Activated T-cell treated with anti-CD3 and anti-CD28 coated beads, Interleukin-2, amount 50 U/mL, for 4 hours (primary cell): ENCODE data around the gene TPD52L2. TPM values are rescaled to one million over a fixed set of nuclear protein-coding genes. Genes with fewer than 3 reads are reported as not detected.
"Not testable (repeated sequence)": the region's sequence is repeated elsewhere in the genome, so short reads cannot be mapped to it uniquely, and the experiment has no call there.

ENCODE experiments used
- ATAC-seq, 2 donors: fragments of 200-7000 bp; cut with Tn5 transposase; one replicate each; pipeline ENCODE4 v1.10.0; 2021
- DNase-seq: peaks from one replicate; pipeline ENCODE4 v3.0.0-alpha.2; 2020
- H3K27me3 Mint-ChIP-seq: one replicate; pipeline ENCODE4 v1.8.0; 2021; ENCODE audit warnings: low read depth, mixed read lengths
- H3K36me3 Mint-ChIP-seq: one replicate; pipeline ENCODE4 v1.8.0; 2022; ENCODE audit warnings: mixed read lengths; ENCODE audit not compliant: insufficient read depth
- H3K4me1 Mint-ChIP-seq: one replicate; pipeline ENCODE4 v1.8.0; 2021; ENCODE audit warnings: low read depth, mixed read lengths
- H3K4me3 Mint-ChIP-seq: one replicate; pipeline ENCODE4 v1.8.0; 2021; ENCODE audit warnings: mild to moderate bottlenecking, moderate library complexity, mixed read lengths
- H3K9me3 Mint-ChIP-seq: one replicate; pipeline ENCODE4 v1.8.0; 2021; ENCODE audit warnings: mixed read lengths
- total RNA-seq, 3 donors: library from RNA; stranded (reverse); gene quantifications; one replicate each; pipeline ENCODE4 v1.2.1, GENCODE V29; 2021

TPD52L2 gene
- total RNA-seq, 3 donors from 2014 or later: 87.4 to 95.0 (median 89.3) TPM

DNA sequence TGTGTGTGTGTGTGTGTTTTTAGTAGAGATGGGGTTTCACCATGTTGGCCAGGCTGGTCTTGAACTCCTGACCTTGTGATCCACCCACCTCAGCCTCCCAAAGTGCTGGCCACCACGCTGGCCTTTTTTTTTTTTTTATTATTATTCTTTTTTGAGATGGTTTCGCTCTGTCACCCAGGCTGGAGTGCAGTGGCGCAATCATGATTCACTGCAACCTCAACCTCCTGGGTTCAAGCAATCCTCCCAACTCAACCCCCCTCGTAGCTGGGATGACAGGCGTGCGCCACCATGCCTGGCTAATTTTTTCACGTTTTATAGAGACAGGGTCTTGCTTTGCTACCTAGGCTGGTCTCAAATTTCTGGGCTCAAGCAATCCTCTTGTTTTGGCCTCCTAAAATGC, 9.2 kb downstream of the TPD52L2 start:
- not testable (repeated sequence) for H3K4me3 Mint-ChIP-seq, DNase-seq, ATAC-seq, H3K9me3 Mint-ChIP-seq, H3K27me3 Mint-ChIP-seq
- peaks cover 28% of the 10 kb centered on the region for H3K36me3 Mint-ChIP-seq
- peaks cover 11% of the 10 kb centered on the region for H3K4me1 Mint-ChIP-seq

DNA sequence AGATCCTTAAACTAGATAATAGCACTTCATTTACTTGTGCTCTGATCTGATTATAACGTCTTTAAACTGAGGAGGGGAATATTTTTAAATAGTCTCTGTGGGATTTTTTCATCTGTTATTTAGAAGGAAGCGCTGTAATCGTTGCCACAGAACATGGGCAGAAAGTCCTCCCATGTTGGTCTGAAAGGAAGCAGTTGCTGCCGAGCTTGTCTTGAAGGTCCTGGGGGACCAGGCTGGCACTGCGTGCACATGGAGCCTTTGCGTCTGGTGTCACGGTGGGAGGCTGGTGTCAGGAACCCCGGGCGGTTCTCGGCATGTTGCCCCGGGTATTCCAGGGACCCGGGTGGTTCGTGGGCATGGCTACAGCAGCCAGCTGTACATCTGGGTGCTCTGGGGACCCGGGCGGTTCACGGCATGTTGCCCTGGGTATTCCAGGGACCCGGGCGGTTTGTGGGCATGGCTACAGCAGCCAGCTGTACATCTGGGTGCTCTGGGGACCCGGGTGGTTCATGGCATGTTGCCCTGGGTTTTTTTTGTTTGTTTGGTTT, 11.5 kb downstream of the TPD52L2 start:
- ATAC-seq (no peak), DNase-seq (no peak)
- Mint-ChIP-seq H3K36me3 (peaks cover 25% of the 10 kb centered on the region), H3K9me3 (no peaks in the 10 kb centered on the region), H3K4me1 (peaks cover 11% of the 10 kb centered on the region), H3K27me3 (no peaks in the 10 kb centered on the region), H3K4me3 (no peak overlapping the region)

DNA sequence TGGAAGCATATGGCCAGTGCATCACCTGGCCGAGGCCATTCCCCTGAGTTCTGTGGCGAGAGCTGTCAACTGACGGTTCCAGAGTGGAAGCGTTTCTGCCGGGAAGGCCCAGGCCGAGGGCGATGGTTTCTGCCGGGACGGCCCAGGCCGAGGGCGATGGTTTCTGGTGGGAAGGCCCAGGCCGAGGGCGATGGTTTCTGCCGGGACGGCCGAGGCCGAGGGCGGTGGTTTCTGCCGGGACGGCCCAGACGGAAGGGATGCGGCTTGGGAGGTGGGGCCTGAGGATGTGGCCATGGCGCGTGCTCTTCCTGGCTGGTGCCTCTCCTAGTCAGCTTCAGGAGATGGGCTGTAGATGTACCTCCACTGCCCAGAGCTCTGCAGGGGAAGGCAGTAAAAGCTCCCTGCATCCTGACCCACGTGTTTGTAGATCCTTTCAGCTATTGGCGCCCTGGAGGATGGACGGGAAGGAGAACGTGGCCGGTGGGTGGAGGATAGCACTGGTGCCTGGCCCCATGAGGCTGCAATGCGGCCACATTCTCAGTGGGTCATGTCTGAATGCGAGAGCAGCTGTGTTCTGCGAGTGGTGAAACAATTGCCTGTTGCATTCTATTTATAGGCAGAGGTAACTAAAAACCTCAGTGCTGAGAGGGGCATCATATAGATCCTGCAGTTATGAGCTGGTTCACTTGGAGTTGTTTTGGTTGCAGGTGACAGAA, 12.8 kb downstream of the TPD52L2 start:
- DNase-seq (no peak), ATAC-seq (no peak)
- Mint-ChIP-seq H3K36me3 (peaks cover 23% of the 10 kb centered on the region), H3K27me3 (no peaks in the 10 kb centered on the region), H3K4me1 (peaks cover 8% of the 10 kb centered on the region), H3K9me3 (no peaks in the 10 kb centered on the region), H3K4me3 (no peak overlapping the region)

DNA sequence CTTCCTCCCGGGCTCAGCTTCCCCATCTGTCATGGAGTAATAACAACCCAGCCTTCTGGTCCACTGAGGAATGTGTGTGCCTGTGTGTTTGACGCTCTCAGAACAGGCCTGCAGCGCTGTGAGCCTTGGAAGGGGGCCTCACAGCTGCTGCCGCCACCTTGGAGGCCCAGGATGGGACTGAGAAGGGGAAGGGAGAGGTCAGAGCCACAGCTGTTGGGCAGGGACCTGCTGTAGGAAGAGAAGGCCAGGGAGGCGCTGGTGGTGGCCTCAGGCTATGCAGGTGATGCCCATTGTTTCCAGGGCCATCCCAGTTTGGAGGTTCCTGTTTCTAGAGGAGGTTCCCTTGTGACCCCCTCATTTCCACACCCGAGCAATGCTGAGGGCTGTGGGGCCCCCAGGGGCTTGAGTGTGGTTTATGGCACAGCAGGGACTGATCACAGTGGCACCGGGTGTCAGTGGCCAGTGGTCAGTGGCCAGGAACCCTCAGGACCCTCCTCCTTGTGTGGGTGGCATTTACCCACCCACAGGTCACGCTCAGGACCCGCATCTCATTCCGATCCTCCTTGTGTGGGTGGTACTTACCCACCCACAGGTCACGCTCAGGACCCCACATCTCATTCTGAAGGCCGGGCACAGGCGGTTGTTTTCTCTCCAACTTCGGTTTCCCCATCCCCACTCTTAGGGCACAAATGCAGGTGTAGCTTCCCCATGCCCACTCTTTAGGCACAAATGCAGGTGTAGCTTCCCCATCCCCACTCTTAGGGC, 14.0 kb downstream of the TPD52L2 start:
- H3K4me1 Mint-ChIP-seq: no peaks in the 10 kb centered on the region
- H3K4me3 Mint-ChIP-seq: no peak overlapping the region
- DNase-seq: no peak
- no peaks in the 10 kb centered on the region for H3K9me3 Mint-ChIP-seq
- H3K36me3 Mint-ChIP-seq: peaks cover 21% of the 10 kb centered on the region
- no peak for ATAC-seq
- no peaks in the 10 kb centered on the region for H3K27me3 Mint-ChIP-seq

DNA sequence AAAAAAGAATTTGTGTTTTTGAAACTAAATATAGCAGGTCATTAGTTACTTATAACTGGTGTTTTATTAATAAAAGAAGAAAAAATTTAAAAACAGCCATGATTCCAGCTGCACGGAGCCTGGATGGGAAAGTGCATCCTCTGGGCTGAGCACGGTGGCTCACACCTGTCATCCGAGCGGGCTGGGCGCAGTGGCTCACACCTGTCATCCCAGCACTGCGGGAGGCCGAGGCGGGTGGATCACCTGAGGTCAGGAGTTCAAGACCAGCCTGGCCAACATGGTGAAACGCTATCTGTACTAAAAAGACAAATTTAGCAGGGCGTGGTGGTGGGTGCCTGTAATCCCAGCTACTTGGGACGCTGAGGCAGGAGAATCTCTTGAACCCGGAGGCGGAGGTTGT, 15.8 kb downstream of the TPD52L2 start:
- H3K36me3 Mint-ChIP-seq: peaks cover 20% of the 10 kb centered on the region
- H3K4me1 Mint-ChIP-seq, H3K4me3 Mint-ChIP-seq, H3K27me3 Mint-ChIP-seq, DNase-seq, H3K9me3 Mint-ChIP-seq, ATAC-seq: not testable (repeated sequence)

DNA sequence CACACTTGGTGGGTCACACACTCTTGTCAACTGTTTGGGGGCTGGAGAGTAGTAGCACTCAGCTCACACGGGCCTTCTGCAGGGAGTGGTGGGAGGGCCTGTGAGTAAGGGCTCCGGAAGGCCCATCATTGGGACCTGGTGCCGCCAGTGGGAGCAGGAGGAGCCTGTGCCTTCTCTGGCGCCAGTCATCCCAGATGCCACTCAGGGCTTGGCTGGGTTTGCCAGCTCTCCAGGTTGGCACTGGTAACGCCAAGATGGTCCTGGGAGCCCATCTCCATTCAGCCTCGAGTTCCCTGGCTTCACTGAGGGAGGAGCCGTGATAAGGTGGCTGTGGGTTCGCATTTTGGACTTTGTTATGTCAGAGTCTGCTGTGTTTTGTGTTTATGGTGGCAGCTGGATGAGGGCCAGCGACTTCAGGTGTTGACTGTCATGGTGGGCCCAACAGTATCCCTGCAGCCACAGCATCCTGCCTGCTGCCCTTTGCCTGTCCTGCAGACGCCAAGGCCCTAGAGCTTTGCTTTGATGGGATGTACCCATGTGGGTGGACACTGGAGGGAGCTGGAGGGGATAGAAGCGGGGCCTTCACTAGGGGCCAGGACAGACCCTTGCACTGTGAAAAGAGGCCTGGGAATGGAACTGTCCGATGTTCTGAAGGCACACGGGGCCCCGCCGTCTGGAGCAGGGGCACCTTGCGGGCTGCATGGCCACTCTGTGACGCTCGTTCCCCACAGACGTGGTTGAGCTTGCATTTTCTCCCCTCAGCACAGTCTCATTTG, 16.6 kb downstream of the TPD52L2 start:
- Mint-ChIP-seq H3K27me3 (no peaks in the 10 kb centered on the region), H3K36me3 (peaks cover 16% of the 10 kb centered on the region), H3K4me1 (no peaks in the 10 kb centered on the region), H3K9me3 (no peaks in the 10 kb centered on the region), H3K4me3 (no peak overlapping the region)
- DNase-seq (no peak), ATAC-seq (no peak)

DNA sequence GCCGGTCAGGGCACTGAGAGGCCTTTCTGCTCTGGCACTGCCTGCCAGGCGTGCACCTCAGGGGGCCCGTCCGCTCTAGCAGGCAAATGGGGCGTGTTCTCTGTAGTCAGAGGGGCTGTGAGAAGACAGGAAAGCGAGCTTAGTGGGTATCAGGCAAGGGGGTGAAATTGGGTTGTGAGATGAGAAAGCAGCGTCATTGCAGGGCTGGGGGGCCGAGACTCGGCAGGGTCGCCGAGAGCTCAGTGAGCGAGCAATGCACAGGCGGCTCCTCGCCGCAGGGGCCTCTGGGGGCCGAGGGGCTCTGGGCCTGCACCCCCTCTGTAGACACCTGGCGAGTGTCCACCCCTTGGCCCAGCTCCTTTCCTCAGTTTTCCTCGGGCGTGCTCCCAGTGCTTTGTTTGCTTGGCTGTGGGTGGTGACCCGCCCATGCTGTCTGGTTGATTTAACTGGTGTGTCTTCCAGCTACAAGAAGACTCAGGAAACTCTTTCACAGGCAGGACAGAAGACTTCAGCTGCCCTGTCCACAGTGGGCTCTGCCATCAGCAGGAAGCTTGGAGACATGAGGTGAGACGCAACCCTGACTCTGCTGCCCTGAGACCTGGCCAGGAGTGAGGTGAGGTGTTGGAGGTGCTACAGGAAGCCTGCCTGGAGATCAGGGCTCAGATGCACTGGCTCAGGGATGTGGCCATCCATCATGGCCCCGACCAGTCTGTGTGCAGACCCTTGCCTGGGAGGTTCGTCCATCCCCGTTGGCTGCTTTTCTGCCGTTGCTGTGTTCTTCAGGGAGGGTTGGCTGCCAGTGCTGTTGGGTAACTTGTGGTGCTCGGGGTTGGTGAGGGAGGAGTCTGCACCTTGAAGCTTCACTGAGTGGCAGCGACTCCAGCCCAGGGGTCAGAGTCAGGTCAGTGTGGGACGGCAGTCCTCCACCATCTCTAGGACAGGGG, 17.5 kb downstream of the TPD52L2 start:
- Mint-ChIP-seq H3K4me1 (no peaks in the 10 kb centered on the region), H3K9me3 (no peaks in the 10 kb centered on the region)

DNA sequence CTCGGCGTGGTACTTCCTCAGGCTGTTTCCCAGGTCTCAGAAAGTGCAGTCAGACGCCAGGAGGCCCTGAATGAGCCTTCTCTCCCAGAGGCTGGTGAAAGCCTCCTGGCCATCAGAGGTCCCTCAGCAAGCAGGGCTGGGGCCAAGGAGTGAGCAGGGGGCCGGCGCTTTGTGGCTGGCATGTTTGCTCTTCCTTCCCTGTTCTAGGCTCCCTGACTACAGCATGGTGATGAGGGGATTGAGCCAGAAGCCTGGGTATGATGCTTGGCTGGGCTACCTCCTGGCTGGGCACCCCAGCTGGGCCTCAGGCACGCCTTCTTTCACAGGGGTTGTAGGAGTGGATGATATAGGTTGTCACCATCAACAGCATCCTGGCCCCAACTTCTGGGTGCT, 18.1 kb downstream of the TPD52L2 start:
- Mint-ChIP-seq H3K36me3 (peaks cover 15% of the 10 kb centered on the region), H3K4me3 (no peak overlapping the region)
- no peak for DNase-seq

More for the DNA sequence above, 17.5 kb downstream of the TPD52L2 start:
- Mint-ChIP-seq H3K4me3 (no peak overlapping the region), H3K27me3 (no peaks in the 10 kb centered on the region), H3K36me3 (peaks cover 15% of the 10 kb centered on the region)
- ATAC-seq (no peak), DNase-seq (no peak)

GRCh38 chr20:63884506-63885263, 19.6 kb downstream of the TPD52L2 start:
- H3K9me3 Mint-ChIP-seq: no peaks in the 10 kb centered on the region
- no peak for ATAC-seq
- no peaks in the 10 kb centered on the region for H3K27me3 Mint-ChIP-seq
- H3K4me1 Mint-ChIP-seq: no peaks in the 10 kb centered on the region
- no peak for DNase-seq
- no peak overlapping the region for H3K4me3 Mint-ChIP-seq
- H3K36me3 Mint-ChIP-seq: peaks cover 18% of the 10 kb centered on the region

More for the DNA sequence above, 18.1 kb downstream of the TPD52L2 start:
- no peak for ATAC-seq
- no peaks in the 10 kb centered on the region for H3K9me3 Mint-ChIP-seq
- H3K4me1 Mint-ChIP-seq: no peaks in the 10 kb centered on the region
- no peaks in the 10 kb centered on the region for H3K27me3 Mint-ChIP-seq

GRCh38 chr20:63885264-63886053, 20.4 kb downstream of the TPD52L2 start:
- no peak for ATAC-seq
- no peaks in the 10 kb centered on the region for H3K27me3 Mint-ChIP-seq
- H3K36me3 Mint-ChIP-seq: peaks cover 20% of the 10 kb centered on the region
- H3K9me3 Mint-ChIP-seq: no peaks in the 10 kb centered on the region
- no peak overlapping the region for H3K4me3 Mint-ChIP-seq
- no peaks in the 10 kb centered on the region for H3K4me1 Mint-ChIP-seq
- DNase-seq: no peak

- no peaks in the 10 kb centered on the region for H3K9me3 Mint-ChIP-seq
- no peaks in the 10 kb centered on the region for H3K27me3 Mint-ChIP-seq
- peaks cover 20% of the 10 kb centered on the region for H3K36me3 Mint-ChIP-seq
- ATAC-seq (no peak), DNase-seq (no peak)
- H3K4me3 Mint-ChIP-seq: no peak overlapping the region
- H3K4me1 Mint-ChIP-seq: no peaks in the 10 kb centered on the region
These were observed 21.0 kb downstream of the TPD52L2 start for GRCh38 chr20:63886054-63886419.

GRCh38 chr20:63886921-63887320, 21.9 kb downstream of the TPD52L2 start:
- DNase-seq (no peak), ATAC-seq (no peak)
- Mint-ChIP-seq H3K36me3 (peaks cover 20% of the 10 kb centered on the region), H3K27me3 (no peaks in the 10 kb centered on the region), H3K4me3 (no peak overlapping the region), H3K9me3 (no peaks in the 10 kb centered on the region), H3K4me1 (no peaks in the 10 kb centered on the region)
